HCT116 (cell line): ENCODE results near the gene ADAM15.
A peak's percentile ranks its signal among the peaks of the same experiment; 100 is the strongest.

ENCODE experiments used
- EZH2phosphoT487 ChIP-seq: fragments of 200-600 bp; IDR thresholded peaks from 2 replicates; pipeline ENCODE4 v1.6.1; 2018; ENCODE audit warnings: antibody characterized with exemption, borderline replicate concordance
- POLR2A ChIP-seq: IDR thresholded peaks from 2 replicates; pipeline ENCODE4 v1.7.0; 2011; ENCODE audit warnings: borderline replicate concordance; ENCODE audit not compliant: insufficient read depth, insufficient read length; ENCODE audit errors: extremely low read depth
- POLR2AphosphoS5 ChIP-seq: IDR thresholded peaks from 2 replicates; pipeline ENCODE4 v1.6.1; 2011; ENCODE audit warnings: mild to moderate bottlenecking, low read depth, low read length, moderate library complexity
- RAD21 ChIP-seq: IDR thresholded peaks from 2 replicates; pipeline ENCODE4 v1.6.1; 2012; ENCODE audit warnings: low read depth, mild to moderate bottlenecking
- SIN3A ChIP-seq: IDR thresholded peaks from 2 replicates; pipeline ENCODE4 v1.6.1; 2012; ENCODE audit warnings: low read depth
- SP1 ChIP-seq: IDR thresholded peaks from 2 replicates; pipeline ENCODE4 v1.6.1; 2012; ENCODE audit warnings: low read depth
- TCF7L2 ChIP-seq: IDR thresholded peaks from 2 replicates; pipeline ENCODE4 v1.7.0; 2011; ENCODE audit warnings: borderline replicate concordance, inconsistent platforms; ENCODE audit not compliant: insufficient read depth, insufficient read length; ENCODE audit errors: extremely low read depth
- YY1 ChIP-seq: IDR thresholded peaks from 2 replicates; pipeline ENCODE4 v1.6.1; 2011; ENCODE audit warnings: low read length, low read depth, moderate library complexity, mild to moderate bottlenecking; ENCODE audit not compliant: insufficient replicate concordance; ENCODE audit errors: extremely low read depth
- TF ChIP-seq, protein P1 (sequence below), 3 experiments: fragments of 200-600 bp in 1 of 3; sonication (generic) in 1 of 3; IDR thresholded peaks in 2 of 3; conservative IDR thresholded peaks in 1 of 3; 2 replicates each; pipeline ENCODE4 v1.5.1; 2012 to 2017; ENCODE audit warnings: low read depth in 2 of 3, low read length in 2 of 3, antibody characterized with exemption in 1 of 3, borderline replicate concordance in 1 of 3, control low read depth in 1 of 3, mild to moderate bottlenecking in 1 of 3, mixed read lengths in 1 of 3, mixed run types in 1 of 3, moderate library complexity in 1 of 3; ENCODE audit not compliant: insufficient read depth in 1 of 3
- TF ChIP-seq, protein P2 (sequence below): IDR thresholded peaks from 2 replicates; pipeline ENCODE4 v1.6.1; 2012; ENCODE audit warnings: low read depth

DNA sequence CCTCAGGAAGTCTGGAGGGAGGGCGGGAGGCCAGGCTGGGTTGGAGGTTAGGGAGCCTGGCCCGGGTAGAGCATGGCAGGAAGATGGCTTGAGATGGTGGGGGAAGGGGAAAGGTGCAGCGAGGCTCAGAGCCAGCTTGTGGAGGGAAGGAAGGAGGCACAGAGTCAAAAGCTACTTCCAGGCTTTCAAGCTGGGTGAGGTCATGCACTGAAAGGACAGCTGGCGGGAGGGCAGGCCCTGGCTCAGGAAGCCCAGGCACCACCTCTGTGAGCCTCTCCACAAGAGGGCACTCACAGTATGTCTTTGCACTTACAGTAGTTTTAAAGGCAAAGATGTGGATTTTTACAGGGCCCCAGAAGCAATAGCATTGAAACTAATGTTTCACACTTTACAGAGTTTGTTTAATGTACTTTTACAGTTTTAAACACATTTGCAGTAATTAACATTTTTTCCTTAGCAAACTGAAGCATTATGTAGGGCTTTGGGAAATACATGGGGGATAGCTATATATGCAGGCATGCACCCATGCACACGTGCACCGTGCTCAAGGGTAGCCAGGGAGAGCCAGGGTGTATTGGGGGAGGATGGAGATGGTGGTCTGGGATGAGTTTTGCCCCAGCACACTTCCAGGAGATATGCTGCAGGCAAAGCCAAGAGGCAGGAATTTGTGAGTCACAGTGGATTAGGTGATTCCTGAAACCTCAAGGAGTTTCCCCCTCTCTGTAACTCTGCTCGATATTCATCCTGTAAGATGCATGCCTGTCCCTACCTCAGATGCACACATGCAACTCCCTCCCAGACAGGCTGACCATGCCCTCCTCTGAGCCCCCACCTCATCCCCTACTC, 6.1 kb upstream of the ADAM15 start:
- TF ChIP-seq, protein P1, sequence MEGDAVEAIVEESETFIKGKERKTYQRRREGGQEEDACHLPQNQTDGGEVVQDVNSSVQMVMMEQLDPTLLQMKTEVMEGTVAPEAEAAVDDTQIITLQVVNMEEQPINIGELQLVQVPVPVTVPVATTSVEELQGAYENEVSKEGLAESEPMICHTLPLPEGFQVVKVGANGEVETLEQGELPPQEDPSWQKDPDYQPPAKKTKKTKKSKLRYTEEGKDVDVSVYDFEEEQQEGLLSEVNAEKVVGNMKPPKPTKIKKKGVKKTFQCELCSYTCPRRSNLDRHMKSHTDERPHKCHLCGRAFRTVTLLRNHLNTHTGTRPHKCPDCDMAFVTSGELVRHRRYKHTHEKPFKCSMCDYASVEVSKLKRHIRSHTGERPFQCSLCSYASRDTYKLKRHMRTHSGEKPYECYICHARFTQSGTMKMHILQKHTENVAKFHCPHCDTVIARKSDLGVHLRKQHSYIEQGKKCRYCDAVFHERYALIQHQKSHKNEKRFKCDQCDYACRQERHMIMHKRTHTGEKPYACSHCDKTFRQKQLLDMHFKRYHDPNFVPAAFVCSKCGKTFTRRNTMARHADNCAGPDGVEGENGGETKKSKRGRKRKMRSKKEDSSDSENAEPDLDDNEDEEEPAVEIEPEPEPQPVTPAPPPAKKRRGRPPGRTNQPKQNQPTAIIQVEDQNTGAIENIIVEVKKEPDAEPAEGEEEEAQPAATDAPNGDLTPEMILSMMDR (IDR thresholded peaks at IDR 0.05 in 2 of 3, conservative IDR thresholded peaks at IDR 0.05 in 1 of 3; ENCODE audit: borderline replicate concordance in 1 of 3, insufficient read depth in 1 of 3, low read depth in 2 of 3, low read length in 2 of 3) = peak in 2 of 3 experiments; percentile 77 to 80; a peak in 4 of 6 replicates
- TF ChIP-seq, protein P2, sequence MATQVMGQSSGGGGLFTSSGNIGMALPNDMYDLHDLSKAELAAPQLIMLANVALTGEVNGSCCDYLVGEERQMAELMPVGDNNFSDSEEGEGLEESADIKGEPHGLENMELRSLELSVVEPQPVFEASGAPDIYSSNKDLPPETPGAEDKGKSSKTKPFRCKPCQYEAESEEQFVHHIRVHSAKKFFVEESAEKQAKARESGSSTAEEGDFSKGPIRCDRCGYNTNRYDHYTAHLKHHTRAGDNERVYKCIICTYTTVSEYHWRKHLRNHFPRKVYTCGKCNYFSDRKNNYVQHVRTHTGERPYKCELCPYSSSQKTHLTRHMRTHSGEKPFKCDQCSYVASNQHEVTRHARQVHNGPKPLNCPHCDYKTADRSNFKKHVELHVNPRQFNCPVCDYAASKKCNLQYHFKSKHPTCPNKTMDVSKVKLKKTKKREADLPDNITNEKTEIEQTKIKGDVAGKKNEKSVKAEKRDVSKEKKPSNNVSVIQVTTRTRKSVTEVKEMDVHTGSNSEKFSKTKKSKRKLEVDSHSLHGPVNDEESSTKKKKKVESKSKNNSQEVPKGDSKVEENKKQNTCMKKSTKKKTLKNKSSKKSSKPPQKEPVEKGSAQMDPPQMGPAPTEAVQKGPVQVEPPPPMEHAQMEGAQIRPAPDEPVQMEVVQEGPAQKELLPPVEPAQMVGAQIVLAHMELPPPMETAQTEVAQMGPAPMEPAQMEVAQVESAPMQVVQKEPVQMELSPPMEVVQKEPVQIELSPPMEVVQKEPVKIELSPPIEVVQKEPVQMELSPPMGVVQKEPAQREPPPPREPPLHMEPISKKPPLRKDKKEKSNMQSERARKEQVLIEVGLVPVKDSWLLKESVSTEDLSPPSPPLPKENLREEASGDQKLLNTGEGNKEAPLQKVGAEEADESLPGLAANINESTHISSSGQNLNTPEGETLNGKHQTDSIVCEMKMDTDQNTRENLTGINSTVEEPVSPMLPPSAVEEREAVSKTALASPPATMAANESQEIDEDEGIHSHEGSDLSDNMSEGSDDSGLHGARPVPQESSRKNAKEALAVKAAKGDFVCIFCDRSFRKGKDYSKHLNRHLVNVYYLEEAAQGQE = no peak
- TF ChIP-seq RAD21 (no peak), YY1 (no peak), POLR2AphosphoS5 (no peak), EZH2phosphoT487 (no peak), SIN3A (no peak), POLR2A (no peak), SP1 (no peak), TCF7L2 (no peak)
